GM21515 (cell line): ENCODE results near the gene GPS1.

Experiments
- ATAC-seq: cut with Tn5 transposase; IDR thresholded peaks from one replicate; pipeline ENCODE4 v1.9.1; 2021; ENCODE audit not compliant: unreplicated experiment

GPS1 gene

GRCh38 chr17:82041144-82041814 lies 10.4 kb upstream of the GPS1 start:
- no peak for ATAC-seq

GRCh38 chr17:82042649-82043048 lies 9.0 kb upstream of the GPS1 start:
- ATAC-seq, result no peak

DNA sequence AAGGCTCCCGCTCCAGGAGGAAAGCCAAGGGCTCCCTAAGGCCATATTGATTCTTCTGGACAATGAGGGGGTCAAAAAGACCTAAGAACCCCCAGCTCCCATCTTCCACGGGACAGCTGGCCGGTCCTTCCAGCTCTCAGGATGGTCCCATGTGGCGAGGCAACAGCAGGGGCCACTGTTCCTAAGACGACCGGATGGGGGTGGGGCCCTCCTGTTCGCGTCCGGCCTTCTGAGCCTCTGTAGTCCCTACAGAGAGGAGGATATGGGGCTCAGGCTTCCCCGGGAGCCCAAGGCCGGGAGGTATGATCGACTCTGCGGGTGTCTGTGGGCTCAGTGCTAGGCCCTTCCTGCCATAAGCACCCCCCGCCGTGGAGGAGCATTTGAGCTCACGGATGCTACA lies 8.2 kb upstream of the GPS1 start:
- no peak for ATAC-seq

GRCh38 chr17:82045936-82046484 lies 5.7 kb upstream of the GPS1 start:
- ATAC-seq, result no peak

DNA sequence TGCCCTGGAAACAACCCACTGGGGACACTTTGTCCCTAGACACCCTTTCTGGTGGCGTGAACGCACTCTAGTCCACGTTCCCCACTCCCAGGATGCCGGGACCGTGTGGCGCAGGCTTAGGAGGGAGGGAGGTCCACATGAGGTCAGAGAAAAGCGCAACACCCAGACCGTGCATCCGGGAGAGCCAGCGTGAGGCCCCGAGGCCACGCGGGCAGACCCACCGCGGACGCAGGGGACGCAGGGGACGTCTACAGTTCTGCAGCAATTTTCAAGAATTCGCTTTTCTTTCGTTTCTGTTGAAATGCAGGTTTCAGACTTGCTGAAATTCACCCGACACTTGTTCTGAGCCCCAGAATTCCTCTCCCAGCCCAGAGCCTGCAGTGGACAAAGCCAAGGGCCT lies 4.8 kb upstream of the GPS1 start:
- ATAC-seq, result no peak

- ATAC-seq, result no peak
Measured at GRCh38 chr17:82047379-82047778, 4.3 kb upstream of the GPS1 start.

GRCh38 chr17:82047914-82048570 lies 3.7 kb upstream of the GPS1 start:
- no peak for ATAC-seq

- no peak for ATAC-seq
Measured at GRCh38 chr17:82048571-82048971, 3.1 kb upstream of the GPS1 start.

GRCh38 chr17:82049106-82049505 lies 2.6 kb upstream of the GPS1 start:
- ATAC-seq, result no peak

DNA sequence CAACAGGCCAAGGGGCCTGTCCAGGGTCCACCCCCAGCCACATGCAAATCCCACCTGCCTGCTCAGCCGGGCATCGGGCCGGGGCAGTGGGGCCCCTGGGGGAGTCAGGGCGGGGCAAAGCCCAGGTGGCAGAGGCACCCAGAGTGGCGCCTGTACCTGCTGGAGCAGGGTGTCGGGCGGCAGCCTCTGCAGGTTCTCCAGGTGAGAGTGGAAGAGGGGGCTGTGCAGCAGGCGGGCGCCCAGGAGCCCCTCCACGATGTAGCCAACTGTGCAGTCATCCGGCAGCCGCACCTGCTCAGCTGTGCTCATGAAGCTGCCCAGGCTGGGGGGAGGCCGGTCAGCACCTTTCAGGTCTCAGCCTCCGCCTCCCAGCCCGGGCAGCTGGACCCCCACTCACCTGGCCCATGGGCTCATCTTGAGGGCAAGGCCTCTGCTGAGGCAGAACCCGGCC lies 2.2 kb upstream of the GPS1 start:
- ATAC-seq, result no peak

GRCh38 chr17:82050152-82050760 lies 1.4 kb upstream of the GPS1 start:
- no peak for ATAC-seq

DNA sequence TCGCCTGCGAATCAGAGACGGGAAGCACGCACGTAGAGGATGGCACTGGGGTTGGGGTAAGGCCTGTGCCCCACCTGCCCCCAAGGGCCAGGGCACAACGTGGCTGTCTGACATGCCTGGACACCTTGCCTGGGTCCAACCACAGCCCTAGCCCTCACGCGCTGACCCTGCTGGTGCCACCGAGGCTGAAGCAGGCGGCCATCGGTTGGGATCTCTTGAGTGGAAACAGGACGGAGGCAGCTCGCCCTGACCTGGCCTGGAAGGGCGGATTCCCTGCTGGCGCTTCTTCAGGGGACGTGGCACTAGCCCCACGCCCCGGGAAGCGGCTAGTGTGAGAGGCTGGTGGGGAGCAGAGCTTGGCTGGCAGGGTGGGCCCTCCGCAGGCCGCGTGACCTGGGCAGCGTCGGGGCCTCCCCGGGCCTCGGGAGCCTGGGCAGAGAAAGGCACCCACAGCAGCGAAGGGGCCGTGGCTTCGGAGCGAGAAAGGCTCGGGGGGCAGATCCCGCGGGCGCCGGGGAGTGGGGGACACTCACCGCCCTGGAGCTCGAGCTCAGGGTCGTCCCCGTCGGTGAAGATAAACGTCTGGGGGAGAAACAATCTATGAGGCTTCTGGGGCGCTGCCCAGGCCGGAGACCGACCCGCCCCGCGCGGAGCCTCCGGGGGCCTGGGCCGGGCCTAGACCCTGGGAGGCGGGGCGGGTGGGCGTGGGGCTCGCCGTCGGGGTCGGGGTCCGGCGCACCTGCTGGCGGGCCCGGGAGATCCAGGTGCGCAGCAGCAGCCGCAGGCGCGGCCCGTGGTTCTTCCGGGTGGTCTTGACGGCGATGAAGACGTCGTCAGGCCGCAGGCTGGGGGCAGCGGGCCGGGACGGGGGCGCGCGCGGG lies 697 bp upstream of the GPS1 start:
- no peak for ATAC-seq

- ATAC-seq, result no peak
Measured at GRCh38 chr17:82052638-82053059, 951 bp downstream of the GPS1 start.

DNA sequence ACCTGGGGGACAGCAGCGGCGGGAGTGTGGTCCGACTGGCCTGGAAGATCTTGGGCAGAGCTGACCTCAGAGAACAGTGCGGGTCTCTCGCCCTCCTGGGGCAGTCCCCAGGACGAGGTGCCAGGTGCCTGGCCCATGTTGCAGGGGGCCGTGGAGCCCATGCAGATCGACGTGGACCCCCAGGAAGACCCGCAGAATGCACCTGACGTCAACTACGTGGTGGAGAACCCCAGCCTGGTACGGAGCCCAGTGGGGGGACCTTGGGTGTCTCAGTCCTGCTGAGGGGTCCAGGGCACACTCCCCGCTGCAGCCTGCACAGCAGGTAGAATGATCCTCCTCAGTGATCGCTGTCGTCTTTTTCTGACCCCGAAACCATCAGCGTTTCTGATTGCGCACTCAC lies 1.4 kb downstream of the GPS1 start:
- ATAC-seq, result no peak

DNA sequence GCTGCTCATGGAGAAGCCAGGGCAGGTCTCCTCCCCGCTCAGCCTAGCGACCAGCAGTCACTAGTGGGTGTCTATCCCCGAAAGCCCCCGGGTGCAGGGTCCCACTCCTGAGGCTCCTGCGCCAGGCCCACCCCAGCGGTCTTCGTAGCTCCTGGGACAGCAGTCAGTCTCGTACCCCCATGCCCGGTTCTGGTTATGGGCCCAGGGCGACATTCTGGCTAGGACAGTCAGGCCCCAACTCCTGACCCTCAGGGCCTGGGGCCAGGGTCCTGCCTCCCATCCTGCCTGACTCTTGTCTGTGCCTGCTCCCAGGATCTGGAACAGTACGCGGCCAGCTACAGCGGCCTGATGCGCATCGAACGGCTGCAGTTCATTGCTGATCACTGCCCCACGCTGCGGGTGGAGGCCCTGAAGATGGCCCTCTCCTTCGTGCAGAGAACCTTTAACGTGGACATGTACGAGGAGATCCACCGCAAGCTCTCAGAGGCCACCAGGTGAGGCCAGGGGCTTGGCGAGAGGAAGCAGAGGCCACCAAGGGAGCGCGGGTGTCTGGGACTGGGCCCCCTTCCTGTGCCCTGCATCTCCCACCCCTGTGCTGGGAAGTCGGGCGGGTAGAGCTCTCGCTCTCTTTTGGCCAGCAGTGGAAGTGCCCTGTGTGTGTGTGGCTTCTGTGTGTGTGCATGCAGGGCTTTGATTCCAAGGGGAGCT lies 2.0 kb downstream of the GPS1 start:
- no peak for ATAC-seq

- no peak for ATAC-seq
Measured at GRCh38 chr17:82054351-82055022, 2.8 kb downstream of the GPS1 start.

DNA sequence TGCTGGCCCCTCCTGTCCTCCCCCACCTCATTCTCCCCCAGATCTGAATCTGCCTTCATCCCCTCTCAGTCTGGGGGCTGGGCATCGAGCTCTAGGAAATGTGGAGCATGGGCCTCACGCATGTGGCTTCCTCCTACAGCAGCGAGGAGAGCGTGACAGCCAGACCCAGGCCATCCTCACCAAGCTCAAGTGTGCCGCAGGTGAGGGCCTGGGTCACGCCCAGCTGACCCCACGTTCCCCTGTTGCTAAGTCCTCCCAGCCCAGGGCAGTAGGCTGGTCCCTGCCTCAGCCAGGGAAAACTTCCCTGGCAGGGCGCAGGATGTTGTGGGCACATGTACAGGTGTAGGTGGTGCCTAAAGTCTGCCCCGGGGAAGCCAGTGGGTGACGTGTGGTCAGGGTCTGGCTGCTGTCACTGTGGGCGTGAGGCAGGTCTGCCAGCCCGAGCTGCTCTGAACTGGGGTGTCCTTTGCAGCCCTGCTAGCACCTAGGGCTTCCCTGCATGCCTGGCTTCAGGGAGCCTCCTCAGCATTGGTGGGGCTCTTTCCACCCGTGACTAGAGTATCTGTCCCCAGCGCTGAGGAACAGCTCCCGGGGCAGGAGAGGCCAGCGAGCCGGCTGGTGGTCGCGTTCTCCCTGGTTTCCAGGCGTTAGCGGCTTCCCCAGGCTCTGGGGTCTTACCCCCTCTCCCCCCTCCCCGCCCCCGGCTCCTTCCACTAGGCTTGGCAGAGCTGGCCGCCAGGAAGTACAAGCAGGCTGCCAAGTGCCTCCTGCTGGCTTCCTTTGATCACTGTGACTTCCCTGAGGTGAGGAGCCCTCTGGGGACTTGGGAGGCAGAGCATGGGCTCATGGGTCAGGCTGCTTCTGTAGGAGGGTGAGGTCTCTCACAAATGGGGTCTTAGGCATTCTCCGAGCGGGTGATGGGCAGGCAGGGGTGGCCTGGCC lies 3.6 kb downstream of the GPS1 start:
- ATAC-seq, result no peak

GRCh38 chr17:82055965-82056728 lies 4.4 kb downstream of the GPS1 start:
- no peak for ATAC-seq
